Stimulated activated CD8-positive, alpha-beta memory T cell treated with anti-CD3 and anti-CD28 coated beads, Interleukin-7, amount 100 ng/mL, for 1 hour (primary cell): ENCODE data around the gene CPXM2.

ENCODE experiments used
- DNase-seq, 2 donors: peaks; one replicate each; pipeline ENCODE4 v3.0.0-alpha.2; 2020; ENCODE audit warnings: low read depth in 2 of 2

CPXM2 gene

GRCh38 chr10:123891144-123892071 is at the start of gene CPXM2:
CPXM2 (minus strand) TSS chr10:123891807; CDS start chr10:123891659, 148 bp downstream.
- no peak for DNase-seq

- no peak for DNase-seq
Measured at GRCh38 chr10:123939591-123939990, 48.0 kb upstream of the CPXM2 start.

- no peak for DNase-seq
Measured at GRCh38 chr10:123938890-123939289, 47.3 kb upstream of the CPXM2 start.

- no peak for DNase-seq
Measured at GRCh38 chr10:123936426-123936825, 44.8 kb upstream of the CPXM2 start.

- no peak for DNase-seq
Measured at GRCh38 chr10:123935680-123936079, 44.1 kb upstream of the CPXM2 start.

GRCh38 chr10:123934846-123935245 is 43.2 kb upstream of the CPXM2 start:
- DNase-seq, result no peak

GRCh38 chr10:123930340-123931001 is 38.9 kb upstream of the CPXM2 start:
- DNase-seq, result no peak

GRCh38 chr10:123929791-123930190 is 38.2 kb upstream of the CPXM2 start:
- no peak for DNase-seq

GRCh38 chr10:123928427-123928826 is 36.8 kb upstream of the CPXM2 start:
- no peak for DNase-seq

GRCh38 chr10:123926401-123927264 is 35.0 kb upstream of the CPXM2 start:
- no peak for DNase-seq

GRCh38 chr10:123922126-123922525 is 30.5 kb upstream of the CPXM2 start:
- no peak for DNase-seq

- no peak for DNase-seq
Measured at GRCh38 chr10:123916775-123917174, 25.2 kb upstream of the CPXM2 start.

GRCh38 chr10:123913688-123914268 is 22.2 kb upstream of the CPXM2 start:
- DNase-seq, result no peak

- DNase-seq, result no peak
Measured at GRCh38 chr10:123912871-123913270, 21.3 kb upstream of the CPXM2 start.

GRCh38 chr10:123912466-123912865 is 20.9 kb upstream of the CPXM2 start:
- no peak for DNase-seq

- DNase-seq, result no peak
Measured at GRCh38 chr10:123911866-123912265, 20.3 kb upstream of the CPXM2 start.

- no peak for DNase-seq
Measured at GRCh38 chr10:123909866-123910265, 18.3 kb upstream of the CPXM2 start.

- DNase-seq, result no peak
Measured at GRCh38 chr10:123909426-123909825, 17.8 kb upstream of the CPXM2 start.

- DNase-seq, result no peak
Measured at GRCh38 chr10:123908379-123908778, 16.8 kb upstream of the CPXM2 start.

- DNase-seq, result no peak
Measured at GRCh38 chr10:123906884-123907652, 15.5 kb upstream of the CPXM2 start.

GRCh38 chr10:123906296-123906695 is 14.7 kb upstream of the CPXM2 start:
- DNase-seq, result no peak
